HG02763 (cell line): ENCODE measurements around the gene UBE2L6.

Experiments used
- ATAC-seq: cut with Tn5 transposase; IDR thresholded peaks from one replicate; pipeline ENCODE4 v1.9.1; 2021; ENCODE audit warnings: mild to moderate bottlenecking, moderate library complexity; ENCODE audit not compliant: unreplicated experiment

The UBE2L6 gene

DNA sequence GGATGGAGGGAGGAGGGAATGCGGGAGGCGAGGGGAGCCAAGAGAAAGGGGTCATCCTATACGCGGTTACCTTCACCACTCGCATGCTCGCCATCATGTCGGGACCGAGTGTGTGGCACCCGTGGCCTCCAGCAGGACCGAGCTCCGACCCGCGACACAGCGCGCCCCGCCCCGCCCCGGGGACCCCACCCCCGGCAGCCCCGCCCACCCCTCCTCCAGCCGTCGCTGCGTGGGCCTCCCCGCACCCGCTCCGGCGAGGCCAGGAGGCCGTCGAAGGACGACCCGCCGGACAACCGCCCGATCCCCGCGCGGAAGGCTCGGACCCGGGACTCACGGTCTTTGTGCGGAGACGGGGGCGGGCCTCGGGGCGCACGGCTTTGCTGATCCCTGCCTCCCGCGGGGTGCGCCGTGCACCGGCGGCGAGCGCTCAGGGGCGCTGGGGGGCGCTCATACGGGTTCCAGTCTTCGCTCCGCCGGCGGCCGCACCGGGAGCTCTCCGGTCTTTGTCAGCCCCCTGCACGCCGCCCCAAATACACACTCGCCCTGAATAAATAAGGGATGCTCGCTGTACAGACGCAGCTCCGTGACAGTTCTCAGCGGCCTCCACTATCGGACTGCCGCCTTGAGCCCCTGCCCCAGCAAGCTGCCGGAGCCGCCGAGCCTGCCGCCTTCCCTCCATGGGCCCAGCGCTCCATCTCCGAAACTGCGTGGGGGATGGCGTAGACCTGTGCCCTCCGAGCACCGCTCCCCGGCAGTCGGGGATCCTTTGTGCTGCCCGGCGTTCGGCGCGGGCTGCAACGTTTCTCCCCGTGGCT, at the start of gene UBE2L6:
UBE2L6 (minus strand) TSS at position 158 of the 815 bp plus-strand sequence; CDS start at position 97, 61 bp downstream.
- peak; percentile 64 for ATAC-seq

DNA sequence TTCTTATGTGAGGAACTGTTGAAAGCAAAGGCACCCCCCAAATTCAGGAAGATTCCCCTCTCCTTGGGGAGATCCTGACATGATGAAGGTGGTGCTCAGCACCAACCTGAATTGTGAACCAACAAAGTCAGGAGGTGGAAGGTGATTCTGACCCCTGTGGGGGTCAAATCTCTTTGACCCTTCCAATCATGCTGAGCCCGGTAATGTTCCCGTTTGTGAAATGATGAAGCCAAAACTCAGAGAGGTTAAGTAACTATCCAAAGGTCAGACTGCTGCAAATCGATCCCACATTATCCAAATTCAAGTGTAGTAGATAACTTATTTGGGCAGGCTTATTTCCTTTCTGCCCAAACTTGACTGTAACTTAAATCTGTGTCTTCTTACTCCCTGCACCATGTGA, 49.1 kb upstream of the UBE2L6 start:
- no peak for ATAC-seq

DNA sequence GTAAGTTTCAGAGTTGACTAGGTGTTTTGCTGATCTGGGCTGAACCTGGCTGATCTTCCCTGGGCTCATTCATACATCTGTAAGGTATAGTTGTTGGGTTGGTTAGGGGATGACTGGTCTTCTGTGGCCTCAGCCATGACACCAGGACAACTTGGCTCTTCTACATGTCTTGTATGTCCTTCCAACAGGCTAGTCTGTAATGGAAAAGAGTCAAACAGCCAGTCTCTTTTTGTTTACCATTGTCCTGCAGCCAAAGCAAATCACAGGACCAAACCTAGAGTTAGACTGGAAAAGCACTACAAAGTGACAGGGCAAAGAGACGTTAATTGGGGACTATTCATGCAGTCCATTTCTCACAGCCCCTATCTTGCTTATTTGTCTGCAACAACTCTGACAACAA, 47.8 kb upstream of the UBE2L6 start:
- no peak for ATAC-seq

DNA sequence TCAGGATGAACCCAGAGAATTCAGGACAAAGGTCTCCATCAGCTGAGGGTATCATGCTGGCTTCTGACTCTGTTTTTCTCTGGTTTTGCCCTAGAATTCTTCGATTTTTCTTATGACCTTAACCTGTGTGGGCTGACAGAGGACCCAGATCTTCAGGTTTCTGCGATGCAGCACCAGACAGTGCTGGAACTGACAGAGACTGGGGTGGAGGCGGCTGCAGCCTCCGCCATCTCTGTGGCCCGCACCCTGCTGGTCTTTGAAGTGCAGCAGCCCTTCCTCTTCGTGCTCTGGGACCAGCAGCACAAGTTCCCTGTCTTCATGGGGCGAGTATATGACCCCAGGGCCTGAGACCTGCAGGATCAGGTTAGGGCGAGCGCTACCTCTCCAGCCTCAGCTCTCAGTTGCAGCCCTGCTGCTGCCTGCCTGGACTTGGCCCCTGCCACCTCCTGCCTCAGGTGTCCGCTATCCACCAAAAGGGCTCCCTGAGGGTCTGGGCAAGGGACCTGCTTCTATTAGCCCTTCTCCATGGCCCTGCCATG, 46.8 kb upstream of the UBE2L6 start:
- ATAC-seq, result no peak

DNA sequence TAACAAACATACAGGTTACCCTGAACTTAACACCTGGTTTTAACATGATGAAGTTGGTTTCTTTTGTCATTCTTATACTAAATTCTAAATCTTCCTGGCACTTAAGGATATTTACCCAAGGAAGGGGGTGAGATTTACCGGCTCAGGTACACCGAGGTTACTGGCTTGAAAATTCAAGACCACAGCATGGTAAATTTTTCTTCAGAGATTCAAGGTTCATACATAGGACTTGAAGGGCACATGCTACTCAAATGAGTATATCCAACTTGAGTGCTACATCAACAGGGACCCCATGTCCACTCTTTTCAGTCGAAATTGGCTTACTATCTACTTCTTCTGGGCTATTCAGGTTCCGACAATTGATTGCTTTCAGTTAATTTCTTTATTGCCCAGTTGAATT, 42.7 kb upstream of the UBE2L6 start:
- ATAC-seq, result no peak

DNA sequence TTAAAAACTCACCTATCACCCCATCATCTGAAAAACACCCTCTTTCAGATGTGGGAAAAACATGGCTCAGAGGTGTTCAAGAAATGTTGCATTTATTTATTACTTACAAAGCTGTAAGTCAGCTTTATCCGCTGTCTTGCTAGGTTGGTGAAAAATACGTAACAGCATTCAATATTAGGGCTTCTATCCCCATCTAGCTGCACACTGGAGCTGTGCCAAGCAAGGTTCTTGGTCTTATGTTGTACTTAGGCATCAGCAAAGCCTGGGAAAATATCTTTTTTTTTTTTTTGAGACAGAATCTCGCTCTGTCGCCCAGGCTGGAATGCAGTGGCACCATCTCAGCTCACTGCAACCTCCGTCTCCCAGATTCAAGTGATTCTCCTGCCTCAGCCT, 37.6 kb upstream of the UBE2L6 start:
- no peak for ATAC-seq

DNA sequence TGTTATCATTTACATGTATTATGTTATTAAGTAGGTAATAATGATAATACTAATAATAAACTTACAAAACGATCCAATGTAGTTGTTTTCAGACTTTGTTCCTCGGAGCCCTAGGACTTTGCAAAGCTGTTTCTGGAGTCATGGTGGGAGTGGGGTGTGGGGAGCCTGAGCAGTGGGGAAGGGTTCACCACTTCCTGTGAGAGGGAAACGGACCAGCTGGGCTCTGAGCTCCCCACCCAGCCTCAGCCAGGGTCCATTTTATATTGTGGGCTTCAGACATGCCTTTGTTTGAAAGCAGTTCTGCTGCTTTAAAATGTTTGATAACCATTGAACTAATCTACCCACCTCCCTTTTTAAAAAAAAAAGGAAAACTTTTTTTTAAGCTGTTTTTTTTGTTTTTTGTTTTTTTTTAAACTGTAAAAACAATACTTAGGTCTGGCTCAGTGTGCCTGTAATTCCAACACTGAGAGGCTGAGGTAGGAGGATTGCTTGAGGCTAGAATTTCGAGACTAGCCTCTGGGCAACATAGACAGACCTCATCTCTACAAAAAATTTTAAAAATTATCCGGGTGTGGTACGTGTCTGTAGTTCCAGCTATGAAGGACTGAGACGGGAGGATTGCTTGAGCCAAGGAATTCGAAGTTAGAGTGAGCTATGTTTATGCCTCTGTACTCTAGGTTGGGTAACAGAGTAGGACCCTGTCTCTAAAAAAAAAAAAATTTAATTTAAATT, 37.0 kb upstream of the UBE2L6 start:
- no peak for ATAC-seq

DNA sequence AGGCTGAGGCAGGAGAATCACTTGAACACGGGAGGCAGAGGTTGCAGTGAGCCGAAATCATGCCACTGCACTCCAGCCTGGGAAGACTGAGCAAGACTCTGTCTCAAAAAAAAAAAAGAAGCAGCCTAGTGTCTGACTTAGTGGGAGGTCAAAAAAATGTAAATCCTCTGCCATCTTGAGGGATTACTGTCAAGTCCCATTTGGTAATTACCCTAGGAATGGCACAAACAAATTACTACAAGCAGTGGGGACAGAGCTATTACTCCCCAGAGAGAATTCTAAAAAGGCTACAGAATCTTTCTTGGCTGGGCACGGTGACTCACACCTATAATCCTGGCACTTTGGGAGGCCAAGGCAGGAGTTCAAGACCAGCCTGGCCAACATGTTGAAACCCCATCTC, 33.8 kb upstream of the UBE2L6 start:
- ATAC-seq, result no peak

DNA sequence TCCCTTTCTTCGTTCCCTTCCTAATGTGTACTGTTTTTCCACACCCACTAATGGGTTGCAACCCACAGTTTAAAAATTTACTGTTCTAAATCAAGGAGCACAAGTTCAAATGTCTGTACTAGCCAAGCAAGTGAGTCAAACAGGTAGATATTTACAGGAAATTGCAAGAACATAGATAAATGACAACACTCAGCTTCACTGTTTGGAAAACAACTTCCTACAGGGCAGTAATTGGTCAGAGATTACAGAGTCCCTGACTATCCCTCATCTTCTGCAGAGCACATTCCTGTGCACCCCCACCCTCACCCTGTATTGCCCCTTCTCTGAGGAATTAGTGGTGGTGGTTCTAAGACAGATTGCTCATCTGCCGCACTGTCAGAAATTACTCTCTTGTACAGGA, 31.9 kb upstream of the UBE2L6 start:
- no peak for ATAC-seq

DNA sequence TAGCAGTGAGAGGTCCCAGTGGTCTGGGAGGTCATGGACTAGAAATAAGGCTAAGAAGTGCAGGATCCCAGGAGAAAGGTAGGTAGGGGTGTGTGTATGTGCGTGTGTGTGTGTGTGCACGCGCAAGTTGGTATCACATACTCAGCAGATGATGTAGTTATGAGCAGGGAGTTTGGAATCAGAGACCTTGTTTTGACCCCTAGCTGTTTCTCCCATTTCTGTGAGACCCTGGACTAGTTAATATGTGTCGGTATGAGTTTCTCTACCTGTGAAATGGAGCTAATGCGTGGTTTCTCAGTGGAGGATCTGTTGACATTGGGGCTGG, 31.3 kb upstream of the UBE2L6 start:
- no peak for ATAC-seq

DNA sequence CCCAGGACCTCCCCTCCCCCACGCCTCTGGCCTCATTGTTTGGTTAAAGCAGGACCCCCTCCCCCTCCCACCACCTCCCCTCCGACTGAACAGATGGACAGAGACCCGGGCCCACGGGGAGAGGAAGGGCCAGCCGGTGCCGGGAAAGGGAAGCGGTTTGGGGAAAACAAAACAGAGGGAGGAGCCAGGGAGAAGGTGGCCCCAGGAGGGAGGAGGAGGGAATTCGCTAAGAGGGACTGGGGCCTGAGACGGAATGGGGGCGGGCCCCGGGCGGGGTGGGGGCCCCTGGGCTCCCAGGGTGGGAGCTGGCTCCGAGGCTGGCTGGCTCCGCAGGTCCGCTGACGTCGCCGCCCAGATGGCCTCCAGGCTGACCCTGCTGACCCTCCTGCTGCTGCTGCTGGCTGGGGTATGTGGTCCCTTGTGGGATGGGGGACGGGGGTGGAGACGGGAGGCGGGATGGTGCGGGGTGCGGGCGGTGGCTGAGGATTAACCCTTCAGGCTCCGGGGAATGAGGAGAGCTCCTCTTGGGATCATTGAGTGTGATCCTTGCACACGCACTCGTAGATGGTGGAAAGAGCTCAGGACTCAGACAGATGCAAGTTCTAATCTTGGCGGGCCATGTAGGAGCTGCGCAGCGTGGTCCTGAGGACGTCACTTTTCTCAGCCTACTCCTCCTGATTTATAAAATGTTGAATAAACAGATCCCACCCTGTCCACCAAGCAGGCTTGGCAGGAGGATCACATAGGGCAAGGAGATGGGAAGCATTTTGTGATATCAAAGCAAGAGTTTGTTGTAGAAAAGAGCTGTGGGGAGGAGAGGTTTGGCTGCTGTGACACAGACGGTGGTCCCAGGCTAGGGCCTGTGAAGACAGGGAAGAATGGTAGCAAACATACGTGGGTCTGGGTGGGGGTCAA, 30.7 kb upstream of the UBE2L6 start:
- ATAC-seq, result no peak

DNA sequence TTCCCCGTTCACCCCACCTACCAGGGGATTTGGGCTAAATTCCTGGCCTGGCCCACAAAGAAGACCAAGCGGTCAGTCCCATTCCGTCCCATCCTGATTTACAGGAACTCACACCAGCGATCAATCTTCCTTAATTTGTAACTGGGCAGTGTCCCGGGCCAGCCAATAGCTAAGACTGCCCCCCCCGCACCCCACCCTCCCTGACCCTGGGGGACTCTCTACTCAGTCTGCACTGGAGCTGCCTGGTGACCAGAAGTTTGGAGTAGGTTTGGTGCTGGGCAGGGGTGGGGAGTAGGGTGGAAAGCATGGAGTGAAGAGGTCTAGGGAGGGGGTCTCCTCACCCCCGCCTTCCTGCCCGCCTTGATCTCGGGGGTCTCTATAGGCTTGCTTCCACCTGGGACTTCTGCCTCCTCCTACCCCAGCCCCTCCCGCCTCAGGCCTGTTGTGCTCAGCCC, 30.0 kb upstream of the UBE2L6 start, which contains the start of gene SERPING1:
SERPING1 (plus strand) TSS at position 225 of the 455 bp plus-strand sequence. CDS start 586 bp downstream, outside the sequence.
- no peak for ATAC-seq

DNA sequence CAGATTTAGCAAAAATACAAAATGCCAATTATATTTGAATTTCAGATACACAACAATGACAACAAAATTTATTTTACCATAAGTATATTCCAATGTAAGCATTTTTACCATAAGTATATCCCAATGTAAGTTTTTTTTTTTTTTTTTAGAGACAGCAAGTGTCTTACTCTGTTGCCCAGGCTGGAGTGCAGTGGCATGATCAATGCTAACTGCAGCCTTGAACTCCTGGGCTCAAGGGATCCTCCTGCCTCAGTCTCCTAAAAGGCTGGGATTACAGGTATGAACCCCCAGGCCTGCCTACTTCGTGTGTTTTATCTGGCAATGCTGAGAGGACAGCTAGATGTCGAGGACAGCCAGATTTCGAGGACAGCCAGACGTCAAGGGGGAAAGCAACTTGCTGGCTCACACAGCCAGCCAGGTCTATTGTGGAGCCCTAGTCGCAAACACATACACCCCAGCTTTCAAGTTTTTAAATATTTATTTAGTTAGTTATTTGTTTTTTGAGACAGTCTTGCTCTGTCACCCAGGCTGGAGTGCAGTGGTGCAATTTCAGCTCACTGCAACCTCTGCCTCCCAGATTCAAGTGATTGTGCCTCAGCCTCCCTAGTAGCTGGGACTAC, 28.9 kb upstream of the UBE2L6 start:
- ATAC-seq, result no peak

DNA sequence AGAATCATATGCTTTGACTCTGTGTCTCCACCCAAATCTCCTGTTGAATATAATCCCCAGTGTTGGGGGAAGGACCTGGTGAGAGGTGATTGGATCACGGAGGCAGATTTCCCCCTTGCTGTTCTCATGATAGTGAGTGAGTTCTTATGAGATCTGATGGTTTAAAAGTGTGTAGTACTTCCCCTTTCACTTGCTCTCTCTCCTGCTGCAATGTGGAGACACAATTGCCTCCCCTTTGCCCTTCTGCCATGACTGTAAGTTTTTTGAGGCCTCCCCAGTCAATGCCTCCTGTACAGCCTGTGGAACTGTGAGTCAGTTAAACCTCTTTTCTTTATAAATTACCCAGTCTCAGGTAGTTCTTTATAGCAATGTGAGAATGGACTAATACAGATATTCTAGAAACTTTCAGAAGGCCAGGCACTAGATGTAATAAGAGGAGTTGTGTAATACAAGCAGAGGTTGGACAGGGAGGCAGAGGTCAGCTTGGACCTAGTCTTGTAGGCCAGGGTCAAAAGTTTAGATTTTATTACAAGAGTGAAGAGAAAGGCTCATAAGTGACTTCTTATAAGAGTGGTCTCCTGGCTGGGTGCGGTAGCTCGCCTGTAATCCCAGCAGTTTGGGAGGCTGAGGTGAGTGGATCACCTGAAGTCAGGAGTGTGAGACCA, 20.7 kb upstream of the UBE2L6 start:
- no peak for ATAC-seq

DNA sequence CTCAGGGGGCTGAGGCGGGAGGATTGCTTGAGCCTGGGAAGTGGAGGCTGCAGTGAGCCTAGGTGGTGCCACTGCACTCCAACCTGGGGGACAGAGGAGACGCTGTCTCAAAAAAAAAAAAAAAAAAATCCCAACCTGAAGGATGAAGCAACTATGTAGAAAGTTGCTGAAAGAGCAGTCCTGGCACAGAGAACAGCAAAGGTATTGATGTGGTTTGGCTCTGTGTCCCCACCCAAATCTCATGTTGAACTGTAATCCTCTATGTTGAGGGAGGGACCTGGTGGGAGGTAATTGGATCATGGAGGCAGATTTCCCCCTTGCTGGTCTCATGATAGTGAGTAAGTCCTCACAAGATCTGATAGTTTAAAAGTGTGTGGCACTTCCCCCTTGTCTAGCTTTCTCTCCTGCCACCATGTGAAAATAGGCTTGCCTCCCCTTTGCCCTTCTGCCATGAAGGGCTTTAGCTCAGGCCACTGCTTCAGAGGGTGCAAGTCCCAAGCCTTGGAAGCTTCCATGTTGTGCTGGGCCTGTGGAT, 19.3 kb upstream of the UBE2L6 start:
- no peak for ATAC-seq

DNA sequence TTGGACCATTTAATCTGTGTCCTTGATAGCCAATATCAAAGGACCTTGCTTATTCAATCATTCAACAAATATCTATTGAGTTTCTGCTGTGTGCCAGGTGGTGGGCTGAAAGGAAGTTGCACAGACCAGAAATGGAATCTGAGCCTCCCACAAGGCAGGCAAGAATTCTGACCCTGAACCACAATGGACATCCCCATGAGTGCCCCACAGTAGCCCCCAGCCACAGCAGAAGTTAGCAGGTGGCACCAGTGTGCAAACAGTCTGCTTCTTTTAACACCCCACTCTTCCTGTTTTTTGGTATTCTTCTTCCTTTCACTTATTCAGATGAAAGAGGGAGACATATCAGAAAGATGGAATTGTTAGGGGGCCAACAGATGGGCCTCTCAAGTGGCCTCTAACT, 17.8 kb upstream of the UBE2L6 start:
- ATAC-seq, result no peak

DNA sequence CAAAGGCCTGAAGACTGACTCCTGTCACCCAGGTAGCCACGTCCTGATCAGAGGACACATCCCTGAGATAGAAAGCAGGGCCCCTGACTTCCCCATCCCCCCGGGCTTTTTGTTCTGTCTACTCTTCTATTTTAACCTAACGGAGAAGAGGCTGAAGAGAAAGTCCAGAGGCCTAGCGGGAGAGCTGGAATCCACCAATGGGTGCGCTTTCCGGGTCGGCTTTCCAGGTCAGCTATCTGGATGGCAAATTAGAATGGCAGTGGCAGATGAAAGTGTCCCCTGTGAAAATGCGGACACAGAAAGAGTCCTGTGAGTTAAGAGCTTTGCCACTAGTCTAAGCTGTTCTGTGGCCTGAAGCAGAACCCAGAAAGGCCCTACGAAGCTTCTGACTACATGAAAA, 16.9 kb upstream of the UBE2L6 start:
- no peak for ATAC-seq

DNA sequence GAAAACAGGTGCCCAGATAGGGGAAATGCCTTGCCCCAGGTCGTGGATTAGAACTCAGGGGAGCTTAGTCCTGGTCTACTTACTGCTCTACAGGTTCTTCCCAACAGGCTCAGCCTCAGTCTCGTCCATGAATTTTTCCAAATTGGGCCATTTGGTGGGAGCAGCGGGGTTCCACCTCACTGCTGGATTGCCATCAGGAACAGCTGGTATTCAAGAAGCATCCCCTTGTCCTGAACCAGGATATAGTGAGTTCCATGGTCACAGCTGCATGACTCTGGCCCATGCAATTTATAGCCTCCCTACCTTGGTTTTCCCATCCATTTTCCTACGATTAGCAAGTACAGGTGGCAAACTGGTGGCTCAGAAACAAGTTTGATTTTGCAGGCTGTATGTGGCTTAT, 6.6 kb upstream of the UBE2L6 start:
- ATAC-seq, result no peak

DNA sequence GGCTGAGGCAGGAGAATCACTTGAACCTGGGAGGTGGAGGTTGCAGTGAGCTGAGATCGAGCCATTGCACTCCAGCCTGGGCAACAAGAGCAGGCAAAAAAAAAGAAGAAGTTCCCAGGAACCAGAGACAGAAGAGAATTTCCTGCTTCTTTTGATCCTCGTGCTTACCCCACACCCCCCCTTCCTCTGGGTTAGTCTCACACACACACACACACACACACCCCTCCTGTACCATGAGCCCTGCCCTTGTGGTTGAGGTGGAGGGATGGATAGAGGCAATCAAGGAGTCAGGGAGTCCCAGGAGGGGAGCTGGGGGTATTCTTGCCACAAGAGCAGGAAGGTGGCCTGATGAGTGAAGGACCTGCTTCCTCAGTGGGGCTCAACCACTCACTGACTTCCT, 4.1 kb upstream of the UBE2L6 start:
- ATAC-seq, result no peak

DNA sequence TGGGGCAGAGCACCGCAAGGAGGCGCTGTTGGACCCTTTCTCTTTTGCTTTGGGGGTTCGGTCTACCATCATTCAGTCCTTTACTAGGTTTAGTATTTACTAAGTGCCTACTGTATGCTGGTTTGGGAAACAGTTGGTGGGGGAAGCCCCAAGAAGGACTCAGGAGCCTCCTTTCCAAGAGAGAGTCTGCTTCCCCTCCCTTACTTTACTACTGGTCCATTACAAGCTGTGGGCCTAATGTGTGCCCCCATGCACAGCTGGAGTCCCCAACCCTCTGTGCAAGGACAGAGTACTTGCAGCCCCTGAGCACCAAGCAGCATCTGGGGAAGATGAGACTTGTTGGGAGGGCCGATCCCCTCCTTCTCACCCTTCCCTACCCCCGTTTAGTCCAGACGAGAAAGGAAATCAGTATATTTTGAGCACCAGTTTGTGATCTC, 876 bp upstream of the UBE2L6 start:
- ATAC-seq, result no peak
